H1 (cell line): Measurements from ENCODE around the gene CPE. TPM values are rescaled to one million over a fixed set of nuclear protein-coding genes. Genes with fewer than 3 reads are reported as not detected.

Experiments
- CTCF ChIA-PET: fragments of 300-600 bp; sonication (Branson Sonifier 250); formaldehyde crosslinking; loops from one replicate; lab custom pipeline; 2021; ENCODE audit not compliant: partially characterized antibody; lab: Charles Lee
- POLR2A ChIA-PET: fragments of 300-600 bp; sonication (Branson Sonifier 250); formaldehyde crosslinking; loops from one replicate; lab custom pipeline; 2021; ENCODE audit warnings: inconsistent platforms; ENCODE audit not compliant: partially characterized antibody; lab: Charles Lee
- DNase-seq, 2 experiments: peaks; one replicate each; pipeline versions ENCODE4 v3.0.0 to v3.0.0-alpha.2; 2010 to 2022; ENCODE audit warnings: low spot score in 2 of 2, low read depth in 1 of 2, mixed read lengths in 1 of 2
- FAIRE-seq: peaks from 2 replicates; lab custom pipeline; 2011; peaks lifted over from hg19 to GRCh38; lab: Jason Lieb, UNC
- H2AFZ ChIP-seq: 2 replicates; pipeline ENCODE4 v1.8.1; 2012; ENCODE audit warnings: low read length, inconsistent platforms
- H2AK5ac ChIP-seq: 2 replicates; pipeline ENCODE4 v1.6.1; 2013; ENCODE audit warnings: low read depth, low read length
- H2BK120ac ChIP-seq: replicated peaks from 2 replicates; pipeline ENCODE3; 2013; ENCODE audit warnings: low read depth, low read length, inconsistent platforms
- H2BK12ac ChIP-seq: 2 replicates; pipeline ENCODE4 v1.6.1; 2013; ENCODE audit warnings: low read depth, low read length
- H2BK15ac ChIP-seq: 2 replicates; pipeline ENCODE4 v1.6.1; 2013; ENCODE audit warnings: low read length
- H2BK20ac ChIP-seq: 2 replicates; pipeline ENCODE4 v1.6.1; 2013; ENCODE audit warnings: low read length
- H2BK5ac ChIP-seq: 2 replicates; pipeline ENCODE4 v1.6.1; 2013; ENCODE audit warnings: low read depth, low read length
- H3K14ac ChIP-seq: 2 replicates; pipeline ENCODE4 v1.6.1; 2013; ENCODE audit warnings: inconsistent platforms; ENCODE audit not compliant: insufficient read length
- H3K18ac ChIP-seq: 2 replicates; pipeline ENCODE4 v1.6.1; 2013; ENCODE audit warnings: low read length; ENCODE audit errors: extremely low read depth
- H3K23ac ChIP-seq: 2 replicates; pipeline ENCODE4 v1.6.1; 2013; ENCODE audit warnings: inconsistent platforms; ENCODE audit not compliant: insufficient read length
- H3K23me2 ChIP-seq: 2 replicates; pipeline ENCODE4 v1.6.1; 2013; ENCODE audit warnings: low read depth, low read length
- H3K27ac ChIP-seq: 2 replicates; pipeline ENCODE4 v1.6.1; 2011; ENCODE audit warnings: low read depth, low read length, inconsistent platforms
- H3K27me3 ChIP-seq, 4 experiments: replicated peaks in 1 of 4; 1 replicate in 1 of 4; 2 replicates in 3 of 4; pipeline versions ENCODE4 v1.6.1 to v1.8.1; 2011 to 2013; ENCODE audit warnings: low read length in 3 of 4, mild to moderate bottlenecking in 3 of 4, inconsistent platforms in 2 of 4, mixed read lengths in 2 of 4, moderate library complexity in 1 of 4; ENCODE audit not compliant: control insufficient read depth in 3 of 4, insufficient read depth in 3 of 4; ENCODE audit errors: extremely low read depth in 1 of 4
- H3K36me3 ChIP-seq, 4 experiments: 2 replicates each; pipeline versions ENCODE4 v1.6.1 to v1.8.1; 2011 to 2013; ENCODE audit warnings: mild to moderate bottlenecking in 4 of 4, low read length in 3 of 4, moderate library complexity in 2 of 4, control low read depth in 1 of 4, inconsistent platforms in 1 of 4; ENCODE audit not compliant: insufficient read depth in 4 of 4, control insufficient read depth in 2 of 4
- H3K4ac ChIP-seq: replicated peaks from 2 replicates; pipeline ENCODE3; 2013; ENCODE audit warnings: low read length, low read depth, mixed read lengths, inconsistent platforms; ENCODE audit not compliant: insufficient read length
- H3K4me1 ChIP-seq, 4 experiments: replicated peaks in 1 of 4; 1 replicate in 1 of 4; 2 replicates in 3 of 4; pipeline versions ENCODE4 v1.6.1 to v1.8.1; 2011 to 2013; ENCODE audit warnings: low read length in 3 of 4, inconsistent platforms in 2 of 4, mixed read lengths in 1 of 4; ENCODE audit not compliant: insufficient read depth in 4 of 4, control insufficient read depth in 3 of 4
- H3K4me2 ChIP-seq, 2 experiments: 2 replicates each; pipeline versions ENCODE4 v1.6.1 to v1.8.1; 2011 to 2013; ENCODE audit warnings: low read depth in 2 of 2, low read length in 2 of 2, control low read depth in 1 of 2, inconsistent platforms in 1 of 2, mild to moderate bottlenecking in 1 of 2; ENCODE audit not compliant: insufficient read depth in 1 of 2
- H3K4me3 ChIP-seq, 4 experiments: fragments of 200-600, 300-600 bp in 1 of 4; sonication (generic), shearing (Covaris generic), sonication (Bioruptor Twin) in 1 of 4; 2 replicates each; pipeline versions ENCODE4 v1.5.1 to v1.8.1; 2011 to 2016; ENCODE audit warnings: low read length in 4 of 4, low read depth in 3 of 4, control low read depth in 2 of 4, inconsistent platforms in 2 of 4, mild to moderate bottlenecking in 2 of 4, mixed read lengths in 1 of 4, moderate library complexity in 1 of 4; ENCODE audit not compliant: insufficient read depth in 2 of 4; ENCODE audit errors: extremely low read depth in 1 of 4
- H3K56ac ChIP-seq: replicated peaks from 2 replicates; pipeline ENCODE3; 2013; ENCODE audit warnings: low read depth, mild to moderate bottlenecking, mixed read lengths, low read length, inconsistent platforms; ENCODE audit not compliant: insufficient read length
- H3K79me1 ChIP-seq: 2 replicates; pipeline ENCODE4 v1.6.1; 2013; ENCODE audit warnings: low read depth, low read length, control low read depth
- H3K79me2 ChIP-seq, 2 experiments: 2 replicates each; pipeline versions ENCODE4 v1.6.1 to v1.8.1; 2012 to 2013; ENCODE audit warnings: low read length in 2 of 2, mild to moderate bottlenecking in 2 of 2, inconsistent platforms in 1 of 2; ENCODE audit not compliant: insufficient read depth in 2 of 2, control insufficient read depth in 1 of 2
- H3K9ac ChIP-seq, 4 experiments: replicated peaks in 1 of 4; 1 replicate in 1 of 4; 2 replicates in 3 of 4; pipeline versions ENCODE4 v1.6.1 to v1.8.1; 2011 to 2013; ENCODE audit warnings: low read depth in 3 of 4, low read length in 3 of 4, control low read depth in 2 of 4, mild to moderate bottlenecking in 2 of 4, moderate library complexity in 2 of 4, inconsistent platforms in 1 of 4; ENCODE audit errors: extremely low read depth in 1 of 4
- H3K9me3 ChIP-seq, 2 experiments: 2 replicates each; pipeline versions ENCODE4 v1.6.1 to v1.8.1; 2012 to 2013; ENCODE audit warnings: mild to moderate bottlenecking in 2 of 2, moderate library complexity in 2 of 2, control low read depth in 1 of 2, inconsistent platforms in 1 of 2, low read depth in 1 of 2, low read length in 1 of 2, mixed read lengths in 1 of 2; ENCODE audit not compliant: insufficient read depth in 2 of 2
- H4K20me1 ChIP-seq, 2 experiments: replicated peaks in 1 of 2; 2 replicates each; pipeline versions ENCODE3 to v1.8.1; 2011 to 2013; ENCODE audit warnings: inconsistent platforms in 2 of 2, low read length in 2 of 2, mild to moderate bottlenecking in 1 of 2; ENCODE audit not compliant: insufficient read depth in 2 of 2, control insufficient read depth in 1 of 2
- H4K5ac ChIP-seq: 2 replicates; pipeline ENCODE4 v1.6.1; 2013; ENCODE audit warnings: low read length, low read depth, mixed read lengths, inconsistent platforms; ENCODE audit not compliant: insufficient read length
- H4K8ac ChIP-seq: 2 replicates; pipeline ENCODE4 v1.8.0; 2013; ENCODE audit warnings: mild to moderate bottlenecking, moderate library complexity, low read length, inconsistent platforms; ENCODE audit not compliant: insufficient read depth; ENCODE audit errors: extremely low read depth
- H4K91ac ChIP-seq: replicated peaks from 2 replicates; pipeline ENCODE3; 2013; ENCODE audit warnings: low read length, mixed read lengths, inconsistent platforms; ENCODE audit not compliant: insufficient read length
- RFX5 ChIP-seq: IDR thresholded peaks from 2 replicates; pipeline ENCODE4 v1.6.1; 2011; ENCODE audit warnings: low read depth, low read length, improper control_type of control experiment, borderline replicate concordance
- SUZ12 ChIP-seq: fragments of 200-600 bp; sonication (generic); IDR thresholded peaks from 2 replicates; pipeline ENCODE4 v1.6.1; 2012; ENCODE audit warnings: mild to moderate bottlenecking, inconsistent platforms, low read length, moderate library complexity, mixed read lengths
- WGBS, 2 experiments: shearing (Covaris generic) in 1 of 2; methylation state at CpG; one replicate each; pipeline versions ENCODE4 v1.1.6 to v1.1.7; 2013 to 2015; ENCODE audit warnings: low lambda C conversion rate in 2 of 2, mixed read lengths in 2 of 2, inconsistent platforms in 1 of 2, low coverage in 1 of 2, missing lambda C conversion rate in 1 of 2; ENCODE audit not compliant: insufficient replicate concordance in 2 of 2, insufficient coverage in 1 of 2, insufficient read length in 1 of 2; ENCODE audit errors: extremely low coverage in 1 of 2, missing lambda C conversion rate in 1 of 2; 5-methylcytosine and 5-hydroxymethylcytosine counted together
- polyA plus RNA-seq, 7 experiments: library from polyadenylated mRNA; depleted of rRNA in 3 of 7; stranded (reverse) in 5 of 7; unstranded in 2 of 7; fragments of >200 nt in 5 of 7; fragments of 200-250 nt in 2 of 7; gene quantifications; 1 replicate in 5 of 7; 2 replicates in 1 of 7; 4 replicates in 1 of 7; pipeline versions ENCODE4 v1.2.1 to v1.2.3, GENCODE V29; 2011 to 2013; ENCODE audit warnings: missing spikeins in 2 of 7, mixed read lengths in 2 of 7
- total RNA-seq: library from RNA; stranded (reverse); fragmentation: NEBNext Ultra II Directional; extraction: Animal tissue kit (Norgen Biotek cat#: 25700); gene quantifications from 2 replicates; pipeline ENCODE4 v1.2.1, GENCODE V29; 2021

CPE gene
- total and polyA plus RNA-seq, 2 of the 8 experiments (the other 6 are each of a cell fraction or from before 2014, with no cell fraction given): 9.4 to 10.2 TPM

- TF ChIP-seq SUZ12: no peak
- TF ChIP-seq RFX5: peak; percentile 92
- POLR2A ChIA-PET: no interaction called here
- DNase-seq (no peak), FAIRE-seq (peak; percentile 76)
- Histone ChIP-seq H2AK5ac (no peak overlapping the region), H2BK15ac (no peak overlapping the region), H3K4ac (no peak overlapping the region), H2BK12ac (no peak overlapping the region), H4K8ac (no peak overlapping the region), H3K56ac (no peak overlapping the region), H3K4me1 (no peaks in the 10 kb centered on the region), H3K9me3 (no peaks in the 10 kb centered on the region), H3K9ac (no peak overlapping the region), H2BK20ac (no peak overlapping the region), H2BK120ac (no peak overlapping the region), H4K20me1 (no peaks in the 10 kb centered on the region), H3K4me3 (no peak overlapping the region), H4K91ac (no peak overlapping the region), H2BK5ac (no peak overlapping the region), H3K18ac (no peak overlapping the region), H3K27me3 (peaks cover 0 to 1% (median 0%) of the 10 kb centered on the region in 4 experiments; a peak in 1 of 7 replicates), H2AFZ (no peak overlapping the region), H3K14ac (no peak overlapping the region), H4K5ac (no peak overlapping the region), H3K79me1 (no peaks in the 10 kb centered on the region), H3K23ac (no peak overlapping the region), H3K79me2 (no peaks in the 10 kb centered on the region), H3K4me2 (no peak overlapping the region), H3K36me3 (no peaks in the 10 kb centered on the region), H3K23me2 (no peaks in the 10 kb centered on the region), H3K27ac (no peak overlapping the region)
- WGBS, 2 experiments: 79% methylated on average over 1 of the region's 1 CpG; no CpG with 5 or more reads in 1 of the 2 experiments
- CTCF ChIA-PET: no interaction called here
Measured at GRCh38 chr4:165398570-165398969, 19.8 kb downstream of the CPE start.
